Muscle layer of duodenum (tissue), 2 donors: ENCODE results near the gene DGCR2.
"Not testable (repeated sequence)": the region's sequence is repeated elsewhere in the genome, so short reads cannot be mapped to it uniquely, and the experiment has no call there.

Source experiments
- H3K27ac ChIP-seq: one replicate; pipeline ENCODE4 v1.7.0; 2013; ENCODE audit warnings: mild to moderate bottlenecking, low read length
- H3K27me3 ChIP-seq: one replicate; pipeline ENCODE4 v1.7.0; 2013; ENCODE audit warnings: low read depth, mild to moderate bottlenecking, control low read depth, low read length
- H3K36me3 ChIP-seq, 2 donors: one replicate each; pipeline ENCODE4 v1.7.0; 2013; ENCODE audit warnings: low read length in 2 of 2, control low read depth in 1 of 2, mild to moderate bottlenecking in 1 of 2; ENCODE audit not compliant: insufficient read depth in 2 of 2, control insufficient read depth in 1 of 2
- H3K4me1 ChIP-seq, 2 donors: one replicate each; pipeline ENCODE4 v1.7.0; 2013; ENCODE audit warnings: low read length in 2 of 2, mild to moderate bottlenecking in 2 of 2, control low read depth in 1 of 2, moderate library complexity in 1 of 2; ENCODE audit not compliant: insufficient read depth in 2 of 2, control insufficient read depth in 1 of 2
- H3K4me3 ChIP-seq, 2 donors: one replicate each; pipeline ENCODE4 v1.7.0; 2013; ENCODE audit warnings: low read length in 2 of 2, low read depth in 1 of 2, mild to moderate bottlenecking in 1 of 2
- H3K9me3 ChIP-seq, 2 donors: one replicate each; pipeline ENCODE4 v1.7.0; 2013; ENCODE audit warnings: low read length in 2 of 2, control low read depth in 1 of 2, mild to moderate bottlenecking in 1 of 2; ENCODE audit not compliant: control insufficient read depth in 1 of 2
- donor health status: healthy.

Gene DGCR2

GRCh38 chr22:19018256-19018655, 104.0 kb downstream of the DGCR2 start:
- Histone ChIP-seq H3K4me3 (no peak overlapping the region), H3K27me3 (no peaks in the 10 kb centered on the region), H3K4me1 (no peaks in the 10 kb centered on the region), H3K9me3 (no peaks in the 10 kb centered on the region), H3K36me3 (no peaks in the 10 kb centered on the region), H3K27ac (no peak overlapping the region)

- no peak overlapping the region for H3K4me3 ChIP-seq
- H3K27me3 ChIP-seq = no peaks in the 10 kb centered on the region
- H3K9me3 ChIP-seq = no peaks in the 10 kb centered on the region
- H3K36me3 ChIP-seq = no peaks in the 10 kb centered on the region
- no peaks in the 10 kb centered on the region for H3K4me1 ChIP-seq
- no peak overlapping the region for H3K27ac ChIP-seq
Measured at GRCh38 chr22:19016081-19016766, 106.0 kb downstream of the DGCR2 start.

GRCh38 chr22:19014886-19015285, 107.3 kb downstream of the DGCR2 start:
- Histone ChIP-seq H3K36me3 (no peaks in the 10 kb centered on the region), H3K4me3 (no peak overlapping the region), H3K4me1 (no peaks in the 10 kb centered on the region), H3K27ac (no peak overlapping the region), H3K9me3 (no peaks in the 10 kb centered on the region), H3K27me3 (no peaks in the 10 kb centered on the region)

GRCh38 chr22:19013881-19014598, 108.2 kb downstream of the DGCR2 start:
- H3K36me3 ChIP-seq = not testable (repeated sequence)

GRCh38 chr22:19013411-19013810, 108.8 kb downstream of the DGCR2 start:
- not testable (repeated sequence) for H3K27me3 ChIP-seq, H3K9me3 ChIP-seq, H3K4me3 ChIP-seq, H3K4me1 ChIP-seq, H3K36me3 ChIP-seq, H3K27ac ChIP-seq

More at GRCh38 chr22:19013881-19014598, 108.2 kb downstream of the DGCR2 start:
- H3K27me3 ChIP-seq, H3K9me3 ChIP-seq, H3K4me1 ChIP-seq, H3K27ac ChIP-seq, H3K4me3 ChIP-seq: not testable (repeated sequence)

GRCh38 chr22:19012308-19012986, 109.8 kb downstream of the DGCR2 start:
- Histone ChIP-seq H3K27ac (no peak overlapping the region), H3K4me3 (no peak overlapping the region), H3K4me1 (no peaks in the 10 kb centered on the region), H3K27me3 (no peaks in the 10 kb centered on the region), H3K36me3 (no peaks in the 10 kb centered on the region), H3K9me3 (peaks cover 0 to 2% of the 10 kb centered on the region in 2 donors)

GRCh38 chr22:19011611-19012010, 110.6 kb downstream of the DGCR2 start:
- not testable (repeated sequence) for H3K27ac ChIP-seq, H3K4me3 ChIP-seq, H3K27me3 ChIP-seq, H3K36me3 ChIP-seq, H3K9me3 ChIP-seq, H3K4me1 ChIP-seq

GRCh38 chr22:19011075-19011474, 111.1 kb downstream of the DGCR2 start:
- Histone ChIP-seq H3K36me3 (no peaks in the 10 kb centered on the region), H3K27ac (no peak overlapping the region), H3K27me3 (no peaks in the 10 kb centered on the region), H3K4me1 (no peaks in the 10 kb centered on the region), H3K4me3 (no peak overlapping the region), H3K9me3 (peaks cover 0 to 2% of the 10 kb centered on the region in 2 donors)

GRCh38 chr22:19005905-19006304, 116.3 kb downstream of the DGCR2 start:
- no peaks in the 10 kb centered on the region for H3K27me3 ChIP-seq
- peaks cover 0 to 2% of the 10 kb centered on the region in 2 donors for H3K9me3 ChIP-seq
- no peaks in the 10 kb centered on the region for H3K36me3 ChIP-seq

GRCh38 chr22:19004471-19004870, 117.7 kb downstream of the DGCR2 start:
- no peak overlapping the region for H3K4me3 ChIP-seq
- H3K27ac ChIP-seq = no peak overlapping the region
- no peaks in the 10 kb centered on the region for H3K27me3 ChIP-seq
- no peaks in the 10 kb centered on the region for H3K4me1 ChIP-seq
- peaks cover 0 to under 1% of the 10 kb centered on the region in 2 donors for H3K9me3 ChIP-seq
- no peaks in the 10 kb centered on the region for H3K36me3 ChIP-seq

More at GRCh38 chr22:19005905-19006304, 116.3 kb downstream of the DGCR2 start:
- no peak overlapping the region for H3K4me3 ChIP-seq
- H3K4me1 ChIP-seq = no peaks in the 10 kb centered on the region
- H3K27ac ChIP-seq = no peak overlapping the region

- Histone ChIP-seq H3K27ac (no peak overlapping the region), H3K9me3 (no peaks in the 10 kb centered on the region), H3K4me1 (no peaks in the 10 kb centered on the region), H3K36me3 (no peaks in the 10 kb centered on the region), H3K4me3 (no peak overlapping the region), H3K27me3 (no peaks in the 10 kb centered on the region)
Measured at GRCh38 chr22:19003508-19003907, 118.7 kb downstream of the DGCR2 start.
